CD4-positive, alpha-beta T cell treated with Interleukin-12 subunit alpha and Interleukin-12 subunit beta, for 1 hour (primary cell): ENCODE data around the gene SFT2D1.
A peak's percentile ranks its signal among the peaks of the same experiment; 100 is the strongest.

Experiments used
- DNase-seq: peaks from one replicate; pipeline ENCODE4 v3.0.0-alpha.2; 2020

SFT2D1 gene

DNA sequence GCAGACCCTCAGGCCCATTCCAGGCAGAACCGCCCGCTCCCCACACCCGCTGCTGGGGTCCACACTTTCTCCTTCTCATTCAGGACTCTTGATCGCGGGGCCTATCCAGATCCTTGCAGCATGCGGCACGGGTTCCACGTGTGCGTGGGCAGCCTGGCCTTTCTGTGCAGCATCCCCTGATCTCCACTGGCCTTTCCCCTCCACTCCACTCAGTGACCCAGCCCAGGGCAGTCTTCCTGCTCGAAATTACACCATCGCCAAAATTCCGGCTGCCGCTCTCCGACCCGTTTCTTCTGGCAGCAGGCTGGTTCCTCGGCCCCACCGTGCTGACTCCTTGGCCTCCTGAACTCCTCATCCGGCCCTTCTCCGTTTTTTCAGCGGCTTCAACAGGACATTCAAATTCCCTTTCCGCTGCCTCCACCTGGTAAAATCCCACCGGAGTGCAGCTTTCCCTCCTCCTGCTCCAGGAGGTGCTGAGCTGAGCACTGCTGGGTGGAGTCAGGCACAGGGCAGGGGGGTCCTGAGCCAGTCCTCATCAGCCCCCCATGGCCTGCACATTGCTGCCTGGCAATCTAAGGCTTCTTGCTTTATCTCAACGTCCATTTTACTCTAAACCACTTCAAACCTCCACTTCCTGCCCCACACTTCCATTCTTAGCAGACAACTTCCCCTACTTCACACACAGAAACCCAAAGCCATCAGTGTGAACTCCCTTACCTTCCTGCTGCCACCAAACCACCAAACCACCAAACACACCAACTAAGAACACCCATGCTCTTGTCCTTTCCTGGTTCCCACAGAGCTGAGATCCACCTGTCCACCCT, 9.0 kb downstream of the SFT2D1 start:
- DNase-seq, result peak; percentile 54

DNA sequence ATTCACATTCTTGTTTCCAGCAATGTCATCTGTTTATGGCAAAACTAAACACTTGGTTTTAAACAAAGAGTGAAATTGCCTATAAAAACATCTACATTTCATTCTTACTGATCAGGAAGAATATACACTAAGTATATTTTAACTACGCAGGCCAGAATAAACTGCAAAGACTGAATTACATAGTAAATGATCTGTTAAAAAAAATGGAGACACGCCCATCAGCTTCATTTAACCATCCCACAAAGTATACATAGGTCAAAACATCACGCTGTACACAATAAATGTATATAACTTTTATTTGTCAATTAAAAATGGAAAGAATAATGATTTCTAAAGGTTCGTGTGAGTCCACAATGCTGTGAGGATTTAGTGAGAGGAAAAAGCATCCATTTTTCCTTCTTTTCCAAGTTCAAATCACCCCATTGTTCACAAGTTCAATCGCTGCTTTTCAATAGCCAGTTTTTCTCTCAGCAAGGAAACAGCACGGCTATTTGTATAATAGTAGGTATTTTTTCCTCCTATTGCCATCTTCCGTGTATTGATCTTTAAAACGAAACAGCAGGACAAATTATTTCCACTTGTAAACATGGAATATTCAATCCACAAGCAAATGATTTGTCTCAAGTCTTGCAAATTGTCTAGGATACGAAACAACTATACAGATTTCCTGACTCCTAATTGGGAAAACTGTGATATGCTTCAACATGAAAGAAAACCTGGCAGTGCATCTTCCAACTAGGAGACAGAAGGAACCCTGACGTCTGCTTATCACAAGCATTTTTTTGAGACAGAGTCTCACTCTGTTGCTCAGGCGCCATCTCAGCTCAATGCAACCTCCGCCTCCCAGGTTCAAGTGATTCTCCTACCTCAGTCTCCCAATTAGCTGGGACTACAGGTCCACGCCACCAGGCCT, 10.6 kb downstream of the SFT2D1 start:
- DNase-seq, result no peak

DNA sequence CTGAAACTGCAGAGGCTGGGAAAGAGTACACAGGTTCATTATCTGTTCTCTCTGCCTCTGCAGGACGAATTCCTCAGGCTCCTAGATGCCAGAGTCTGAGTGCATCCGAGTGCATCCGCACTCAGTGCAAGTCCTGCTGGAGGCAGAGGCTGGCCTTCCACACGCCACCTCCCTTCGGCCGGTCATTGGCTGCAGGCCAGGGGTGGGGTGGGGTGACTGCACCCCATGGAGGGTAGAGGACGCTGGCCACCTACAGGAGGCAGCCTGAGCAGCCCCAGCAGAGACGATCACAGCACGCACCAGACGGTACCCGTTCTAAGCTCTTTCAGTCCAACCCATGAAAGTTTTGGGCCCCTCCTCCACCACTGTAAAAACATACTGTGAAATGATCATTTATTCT, 11.7 kb downstream of the SFT2D1 start:
- DNase-seq, result no peak

DNA sequence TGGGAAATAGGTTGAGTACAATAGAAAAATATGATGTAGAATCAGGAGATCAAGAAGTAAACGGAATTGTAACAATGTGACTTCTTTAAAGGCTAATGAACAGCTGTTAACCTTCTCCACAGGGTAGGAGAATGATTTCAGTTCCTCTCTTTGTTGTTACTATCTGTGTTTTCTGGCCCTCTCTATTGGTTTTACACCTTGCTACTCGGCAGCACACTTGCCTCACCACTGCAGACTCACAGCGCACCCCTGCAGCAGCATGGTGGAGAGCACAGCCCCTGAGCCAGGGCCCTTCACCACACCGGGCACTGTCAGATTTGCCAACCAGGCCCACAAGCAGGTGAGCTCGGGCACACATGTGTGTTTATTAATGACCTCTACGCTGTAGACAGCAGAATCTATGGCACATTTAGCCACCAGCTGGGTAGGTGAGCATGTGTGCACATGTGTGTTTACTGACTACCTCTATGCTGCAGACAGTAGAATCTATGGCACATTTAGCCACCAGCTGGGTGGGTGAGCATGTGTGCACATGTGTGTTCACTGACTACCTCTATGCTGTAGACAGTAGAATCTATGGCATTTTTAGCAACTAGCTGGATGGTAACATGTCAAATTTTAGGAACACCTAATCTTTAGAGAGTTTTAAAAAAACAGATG, 16.8 kb downstream of the SFT2D1 start:
- no peak for DNase-seq

DNA sequence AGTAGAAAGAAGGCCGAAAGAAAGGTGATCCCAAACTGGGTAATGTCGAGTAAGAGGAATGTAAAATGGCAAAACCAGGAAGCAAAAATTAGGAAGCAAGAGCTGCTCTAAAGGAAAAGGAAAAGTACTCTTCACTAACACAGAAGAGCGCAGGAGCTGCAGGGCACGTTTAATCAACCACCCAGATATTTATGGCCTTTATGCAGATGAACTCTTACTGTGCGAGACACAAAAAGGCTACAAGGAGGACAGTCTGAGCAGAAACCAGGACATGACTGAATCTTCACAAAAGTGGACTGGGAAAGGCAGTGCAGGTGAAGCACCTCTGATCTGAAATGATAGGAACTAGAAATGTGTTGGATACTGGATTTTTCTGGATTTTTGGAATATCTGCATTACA, 18.9 kb downstream of the SFT2D1 start:
- DNase-seq, result no peak

DNA sequence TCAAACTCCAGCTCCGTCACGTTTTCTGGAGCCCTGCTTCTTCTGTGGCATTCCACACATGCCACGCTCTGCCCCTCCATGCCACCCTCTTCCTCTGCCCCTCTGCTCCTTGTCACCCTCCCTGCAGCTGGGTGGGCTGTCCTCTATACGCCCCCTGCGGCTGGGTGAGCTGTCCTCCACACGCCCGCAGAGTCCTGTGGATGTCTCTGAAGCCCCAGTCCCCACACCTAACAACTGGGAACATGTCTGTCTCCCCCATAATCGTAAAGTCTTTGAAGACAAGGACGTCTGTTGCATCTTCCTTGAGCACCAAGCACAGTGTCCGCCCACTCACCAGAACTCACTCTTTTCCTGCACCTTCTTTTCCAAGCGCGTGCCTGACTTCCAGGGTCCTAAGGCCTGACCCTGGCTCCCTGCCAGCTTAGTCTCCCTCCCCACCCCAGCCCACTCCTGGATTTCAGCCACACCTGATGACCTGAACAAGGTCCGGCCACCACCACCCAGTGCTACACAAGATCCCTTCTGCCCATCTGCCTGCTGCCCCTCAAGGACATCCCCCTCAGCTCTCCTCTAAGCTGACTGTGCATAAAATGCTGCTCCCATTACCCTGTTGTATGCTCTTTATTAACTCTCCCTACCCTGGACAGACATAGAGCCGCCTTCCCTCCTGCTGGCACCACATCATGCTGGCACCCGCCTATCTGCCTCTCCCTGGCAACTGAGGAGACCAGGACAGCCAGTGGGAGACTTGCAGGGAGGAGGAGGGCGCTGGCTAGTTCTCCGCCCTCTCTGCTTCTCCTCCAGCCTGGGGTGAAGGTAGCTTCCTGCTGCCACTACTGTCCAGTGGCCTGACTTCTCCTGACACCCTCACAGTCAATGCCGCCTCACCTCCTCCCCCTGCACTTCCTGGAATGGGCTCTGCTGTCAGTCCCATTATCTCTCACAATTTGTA, 23.4 kb downstream of the SFT2D1 start:
- DNase-seq, result no peak

DNA sequence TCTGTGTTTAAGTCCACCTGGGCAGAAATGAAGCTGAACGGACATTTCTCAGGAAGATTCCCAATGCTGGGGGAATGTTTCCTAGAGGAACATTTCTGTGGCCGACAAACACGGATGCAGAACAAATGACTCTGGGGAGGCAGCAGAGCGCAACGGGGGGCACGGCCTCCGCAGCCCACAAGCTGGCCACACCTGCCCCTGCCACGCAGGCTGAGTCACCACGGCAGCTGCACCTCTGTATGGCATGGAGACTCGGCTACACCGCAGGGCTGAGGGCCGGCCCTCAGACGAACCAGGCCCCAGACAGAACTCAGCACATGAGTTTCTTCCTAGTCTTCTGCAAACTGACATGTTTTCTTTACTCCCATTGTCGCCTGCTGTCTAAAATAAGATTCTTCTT, 24.1 kb downstream of the SFT2D1 start:
- no peak for DNase-seq

DNA sequence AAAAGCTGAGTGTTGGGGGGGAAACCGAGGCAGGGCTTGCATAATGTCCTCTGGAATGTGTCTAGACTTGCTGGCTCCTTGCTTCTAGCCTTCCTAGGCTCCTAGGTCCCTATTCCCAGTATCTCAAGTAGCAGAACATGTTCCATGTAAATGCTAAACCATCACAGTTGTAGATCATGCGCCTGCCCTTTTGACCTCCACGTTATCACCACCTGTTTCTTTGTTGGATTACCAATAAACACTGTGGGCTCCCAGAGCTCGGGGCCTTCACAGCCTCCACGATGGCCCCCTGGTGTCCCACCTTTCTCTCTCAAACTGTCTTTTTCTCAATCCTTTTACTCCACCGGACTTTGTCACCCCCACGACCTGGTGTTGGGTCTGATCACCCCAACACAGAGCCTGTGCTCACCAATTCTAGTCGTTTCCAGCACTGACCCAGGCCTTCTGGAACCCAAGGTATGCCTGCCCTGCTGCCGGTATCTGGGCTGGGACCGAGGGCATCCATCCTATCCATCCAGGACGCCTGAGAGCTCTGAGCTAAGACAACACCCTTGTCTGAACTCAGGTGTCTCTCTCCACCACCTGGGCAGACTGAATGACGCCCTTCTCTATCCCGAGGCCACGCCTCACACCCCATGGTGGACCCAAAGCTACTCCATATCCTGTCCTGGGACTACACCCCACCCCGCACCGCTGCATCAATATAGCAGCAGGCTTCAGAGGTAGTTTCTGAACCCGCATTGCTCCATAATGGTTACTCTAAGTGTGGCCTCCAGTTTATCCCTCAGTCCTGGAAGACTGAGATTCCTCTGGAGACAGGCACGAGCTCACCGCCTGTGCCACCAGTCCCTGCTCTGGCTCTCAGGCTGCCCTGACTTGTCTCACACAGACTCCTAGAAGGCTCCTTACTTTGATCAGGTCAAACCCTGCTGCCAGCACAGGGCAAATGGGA, 24.8 kb downstream of the SFT2D1 start:
- no peak for DNase-seq

DNA sequence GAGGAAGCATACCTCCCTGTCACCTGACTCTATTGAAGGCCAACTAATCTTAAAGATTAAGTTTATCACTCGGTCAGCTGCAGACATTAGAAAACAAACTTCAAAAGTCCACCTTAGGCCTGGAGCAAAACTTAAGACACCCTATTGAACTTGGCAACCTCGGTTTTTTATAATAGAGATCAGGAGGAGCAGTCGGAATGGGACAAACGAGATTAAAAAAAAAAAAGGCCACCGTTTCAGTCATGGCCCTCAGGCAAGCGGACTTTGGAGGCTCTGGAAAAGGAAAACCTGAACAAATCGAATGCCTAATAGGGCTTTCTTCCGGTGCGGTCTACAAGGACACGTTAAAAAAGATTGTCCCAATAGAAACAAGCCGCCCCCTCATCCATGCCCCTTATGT, 26.9 kb downstream of the SFT2D1 start:
- no peak for DNase-seq

DNA sequence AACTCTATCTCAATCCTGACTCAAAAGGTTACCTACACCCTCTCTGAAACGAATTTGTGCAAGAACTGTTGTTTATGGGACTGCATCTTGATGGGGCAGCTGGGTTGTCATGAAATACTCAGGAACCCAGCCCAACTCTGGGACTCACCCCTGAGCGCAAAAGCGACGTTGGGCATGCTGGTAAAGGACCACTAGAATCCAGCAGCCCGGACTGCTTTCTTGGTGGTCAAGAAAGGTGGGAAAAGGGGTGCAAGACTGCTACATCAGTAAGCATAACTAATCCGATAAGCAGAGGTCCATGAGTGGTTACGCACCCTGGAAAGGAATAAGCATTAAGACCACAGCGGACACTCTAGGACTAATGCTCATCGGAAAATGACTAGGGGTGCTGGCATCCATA, 27.9 kb downstream of the SFT2D1 start:
- DNase-seq, result no peak

DNA sequence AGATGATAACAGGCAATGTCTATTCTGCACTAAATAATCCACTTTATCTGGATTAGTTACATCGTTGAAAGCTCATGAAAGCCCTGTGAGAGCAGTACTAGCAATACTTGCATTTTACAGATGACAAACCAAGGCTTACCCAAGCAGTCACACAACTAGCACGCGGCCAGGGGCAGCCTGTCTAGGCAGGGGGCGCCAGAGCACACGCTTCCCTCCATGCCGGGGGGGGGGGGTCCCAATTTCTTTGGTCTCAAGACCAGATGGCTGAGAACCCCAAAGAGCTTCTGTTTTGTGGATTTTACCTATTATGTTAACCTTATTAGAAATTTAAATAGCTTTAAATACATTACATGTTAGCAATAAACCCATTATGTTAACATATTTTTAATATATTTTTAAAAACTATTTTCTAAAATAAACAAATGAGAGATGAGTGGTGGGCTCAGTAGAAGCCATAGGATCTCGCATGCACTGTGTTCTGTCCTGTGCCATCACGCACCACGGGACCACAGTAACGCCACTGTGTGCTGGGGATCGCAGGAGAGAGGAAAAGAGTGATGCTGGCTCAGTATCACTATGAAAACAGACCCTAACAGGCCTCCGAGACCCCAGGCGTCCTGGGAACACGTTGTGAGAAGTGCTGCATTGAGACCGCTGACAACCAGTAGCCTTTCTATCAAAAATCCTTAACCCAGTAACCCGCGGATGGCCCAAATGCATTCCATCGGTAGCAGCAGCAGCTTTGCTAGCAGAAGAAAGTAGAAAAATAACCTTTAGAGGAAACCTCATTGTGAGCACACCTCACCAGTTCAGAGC, 28.9 kb downstream of the SFT2D1 start:
- peak; percentile 55 for DNase-seq

DNA sequence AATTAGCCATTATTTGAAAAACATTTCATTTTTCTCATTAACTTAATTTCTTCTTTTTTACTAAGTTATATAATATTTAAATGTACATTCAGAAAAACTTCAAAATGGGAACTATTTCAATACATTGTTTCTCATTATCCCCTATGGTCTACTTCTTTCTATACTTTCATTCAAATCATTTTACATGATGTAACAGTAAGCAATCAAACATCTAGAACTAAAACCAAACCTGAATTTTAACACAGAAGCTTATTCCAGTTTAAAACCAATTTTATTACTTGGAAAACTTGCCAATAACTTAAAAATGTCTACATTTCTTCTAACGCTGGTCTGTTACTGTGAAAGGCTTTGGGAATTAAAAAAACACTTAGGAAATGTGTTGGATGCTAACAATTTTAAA, 29.5 kb downstream of the SFT2D1 start:
- DNase-seq, result no peak

DNA sequence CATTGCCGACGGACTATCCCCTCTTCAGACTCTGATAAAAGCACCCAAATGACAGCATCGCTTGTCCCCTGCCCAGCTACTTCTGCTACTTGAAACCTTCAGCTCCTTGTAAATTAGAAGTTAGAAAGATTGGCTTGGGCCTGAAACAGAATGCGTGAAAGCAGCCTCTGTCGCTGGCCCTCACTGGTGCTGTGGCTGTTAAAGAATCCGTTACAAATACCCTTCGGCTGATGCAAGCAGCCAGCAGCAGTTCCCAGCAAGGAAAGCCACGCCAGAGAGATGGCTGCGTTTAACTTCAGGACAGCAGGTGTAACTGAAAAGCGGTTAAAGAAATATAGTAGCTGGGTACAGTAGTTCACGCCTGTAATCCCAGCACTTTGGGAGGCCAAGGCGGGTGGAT, 31.7 kb downstream of the SFT2D1 start:
- no peak for DNase-seq

DNA sequence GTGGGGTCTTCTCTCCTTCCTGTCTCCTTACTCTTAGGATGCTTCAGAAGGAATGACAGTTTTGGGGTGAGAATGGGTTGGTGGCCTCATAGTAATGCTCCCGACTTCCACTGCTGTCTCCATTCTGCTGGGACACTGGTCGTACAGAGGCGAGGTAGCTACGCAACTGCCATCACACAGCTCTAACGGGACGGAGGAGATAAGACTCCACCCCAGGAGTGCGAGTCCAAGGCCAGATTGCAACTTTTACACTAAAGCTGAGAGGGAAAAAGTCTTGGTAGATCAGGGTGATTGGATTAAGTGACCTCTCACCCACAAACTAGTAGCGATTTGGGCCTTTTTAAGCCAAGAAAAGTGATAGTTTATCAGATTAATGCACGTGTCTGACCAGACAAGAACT, 32.4 kb downstream of the SFT2D1 start:
- no peak for DNase-seq

DNA sequence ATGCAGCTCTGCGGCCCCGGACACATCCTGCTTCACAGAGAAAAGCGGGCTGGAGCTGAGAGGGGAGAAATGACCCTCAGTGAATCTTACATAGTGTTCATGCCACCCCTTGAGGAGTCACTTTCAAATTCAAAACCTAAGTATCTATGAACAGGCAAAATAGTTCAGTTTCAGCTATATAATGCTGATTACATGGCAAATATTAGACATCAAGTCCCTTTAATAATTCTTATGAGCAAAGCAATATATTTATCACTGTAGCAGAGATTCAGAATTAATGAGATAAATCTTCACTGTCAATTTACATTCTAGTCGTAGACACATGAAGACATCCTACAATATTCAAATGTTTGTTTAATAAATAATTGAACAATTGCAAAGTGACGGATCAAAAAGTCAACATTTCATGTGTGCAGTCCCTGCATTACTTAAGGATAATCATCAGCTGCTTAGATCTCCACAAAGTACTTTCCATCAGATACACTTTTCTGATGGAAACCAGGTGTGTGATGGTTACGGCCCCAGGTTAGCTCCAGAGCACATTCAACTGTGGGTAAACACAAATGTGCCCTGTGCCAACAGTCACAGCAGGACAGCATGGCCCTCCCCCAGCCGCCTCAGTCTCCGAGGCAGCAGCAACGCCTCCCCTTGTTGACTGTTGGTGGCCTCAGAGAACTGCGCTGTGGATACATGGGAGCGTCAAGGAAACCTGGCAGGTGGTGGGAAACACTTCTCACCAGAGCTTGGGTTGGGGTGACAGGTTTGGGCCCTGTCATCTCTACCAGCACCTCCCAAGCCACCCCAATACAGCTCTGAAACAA, 33.4 kb downstream of the SFT2D1 start:
- no peak for DNase-seq

DNA sequence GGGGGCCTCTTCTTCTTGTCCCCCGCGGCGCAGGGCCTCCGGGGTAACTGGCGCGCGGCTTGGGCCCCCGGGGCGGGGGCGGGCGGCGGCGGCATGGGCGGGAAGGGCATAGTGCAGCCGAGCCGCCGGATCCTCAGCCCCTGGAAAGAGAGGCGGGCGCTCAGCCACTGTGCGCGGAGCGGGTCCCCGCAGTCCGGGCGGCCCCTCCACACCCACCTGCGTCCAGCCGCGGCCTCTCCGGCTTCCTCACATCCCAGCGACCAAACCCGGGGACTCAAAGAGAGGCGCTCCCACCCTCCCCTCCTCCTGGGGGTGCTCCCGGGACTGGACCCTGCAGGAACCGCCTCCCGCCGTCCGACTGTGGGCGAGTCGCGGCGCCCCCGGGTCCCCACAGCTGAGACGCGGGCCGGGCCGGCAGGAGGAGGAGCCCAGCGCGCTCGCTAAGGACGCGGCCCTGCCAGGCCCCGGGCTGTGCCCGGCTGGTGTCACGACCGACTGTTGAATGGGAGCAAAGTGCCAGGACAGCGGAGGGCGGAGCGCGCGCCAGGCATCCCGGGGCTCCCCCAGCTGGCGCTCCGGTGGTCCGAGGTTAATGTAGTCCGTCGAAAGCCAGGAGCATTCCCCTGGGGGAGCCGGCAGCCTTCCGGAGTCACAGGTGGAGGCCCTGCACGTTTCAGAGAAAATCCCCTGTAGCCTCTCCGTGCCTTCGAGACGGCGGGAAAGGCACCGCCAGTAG, 34.1 kb downstream of the SFT2D1 start, which contains the start of gene PRR18:
Gene PRR18, minus strand, starts transcription at position 360 of the 736 bp plus-strand sequence. Its CDS starts 250 bp downstream, at position 110.
- no peak for DNase-seq

DNA sequence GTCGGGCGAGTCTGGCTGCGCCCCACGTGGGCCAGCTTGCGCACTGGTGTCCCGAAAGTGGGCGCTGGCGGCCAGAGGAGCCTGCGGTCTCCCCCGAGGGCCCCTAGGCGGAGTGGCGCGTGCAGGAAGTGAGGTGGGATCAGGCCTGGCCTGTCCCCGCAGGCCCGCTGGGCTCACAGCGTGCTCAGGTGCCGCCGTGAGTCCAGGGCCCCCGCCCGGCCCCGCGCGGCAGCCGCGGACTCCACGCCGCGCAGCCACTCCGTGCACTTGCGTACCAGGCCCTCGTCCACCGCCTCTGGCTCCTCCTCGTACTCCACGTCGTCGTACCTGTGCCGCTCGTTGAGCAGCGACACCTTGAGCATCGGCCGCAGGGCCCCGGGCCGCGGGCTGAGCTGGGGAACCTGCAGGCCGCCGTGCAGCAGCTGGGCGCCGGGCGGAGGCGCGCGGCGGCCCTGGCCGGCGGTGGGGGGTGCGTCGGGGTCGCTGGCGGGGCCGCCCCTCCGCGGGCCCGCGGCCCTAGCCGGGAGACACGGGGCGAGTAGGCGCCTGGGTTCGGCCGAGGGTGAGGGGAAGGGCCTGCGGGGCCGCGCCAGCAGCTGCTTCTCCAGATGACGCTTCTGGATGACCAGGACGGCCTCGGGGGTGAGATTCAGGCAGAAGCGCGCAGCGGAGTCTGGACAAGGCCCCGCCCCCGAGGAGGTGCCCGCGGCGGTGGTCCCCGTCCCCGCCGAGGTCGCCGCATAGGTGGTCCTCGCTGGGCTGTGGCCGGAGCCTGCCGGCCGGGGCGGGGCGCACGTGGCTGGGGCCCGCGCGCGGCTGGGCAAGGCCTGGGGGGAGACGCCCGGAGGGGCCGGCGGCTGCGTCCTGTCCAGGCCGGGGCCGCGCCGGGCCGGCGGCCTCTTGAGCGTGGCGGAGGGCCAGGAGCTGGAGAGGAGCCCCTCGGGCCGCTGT, 35.0 kb downstream of the SFT2D1 start:
- DNase-seq, result peak; percentile 10
